NCI-H2227 (cell line): Measurements from ENCODE around the gene CHST11.
A peak's percentile ranks its signal among the peaks of the same experiment; 100 is the strongest.

Source experiments
- DNase-seq: peaks from one replicate; lab custom pipeline; 2025; ENCODE audit not compliant: unreplicated experiment; lab: John Stamatoyannopoulos, UW

The CHST11 gene

GRCh38 chr12:104480012-104480411 lies 23.3 kb downstream of the CHST11 start:
- DNase-seq, result no peak

GRCh38 chr12:104480826-104481440 lies 24.2 kb downstream of the CHST11 start:
- no peak for DNase-seq

GRCh38 chr12:104482113-104482512 lies 25.4 kb downstream of the CHST11 start:
- no peak for DNase-seq

GRCh38 chr12:104482748-104483147 lies 26.0 kb downstream of the CHST11 start:
- DNase-seq, result no peak

GRCh38 chr12:104484079-104484478 lies 27.3 kb downstream of the CHST11 start:
- no peak for DNase-seq

GRCh38 chr12:104485651-104486362 lies 29.1 kb downstream of the CHST11 start:
- DNase-seq, result peak; percentile 14

GRCh38 chr12:104486363-104486750 lies 29.6 kb downstream of the CHST11 start:
- DNase-seq, result no peak

- DNase-seq, result peak; percentile 28
Measured at GRCh38 chr12:104486943-104487819, 30.4 kb downstream of the CHST11 start.

GRCh38 chr12:104488374-104488773 lies 31.6 kb downstream of the CHST11 start:
- no peak for DNase-seq

- no peak for DNase-seq
Measured at GRCh38 chr12:104490186-104490585, 33.4 kb downstream of the CHST11 start.

- DNase-seq, result peak; percentile 51
Measured at GRCh38 chr12:104490850-104491249, 34.1 kb downstream of the CHST11 start.

GRCh38 chr12:104493496-104493895 lies 36.7 kb downstream of the CHST11 start:
- no peak for DNase-seq

GRCh38 chr12:104494137-104494792 lies 37.5 kb downstream of the CHST11 start:
- no peak for DNase-seq

- DNase-seq, result no peak
Measured at GRCh38 chr12:104494793-104495158, 38.0 kb downstream of the CHST11 start.

GRCh38 chr12:104495786-104496185 lies 39.0 kb downstream of the CHST11 start:
- no peak for DNase-seq

GRCh38 chr12:104496336-104496735 lies 39.6 kb downstream of the CHST11 start:
- no peak for DNase-seq

GRCh38 chr12:104498211-104498801 lies 41.6 kb downstream of the CHST11 start:
- DNase-seq, result no peak

GRCh38 chr12:104499668-104500332 lies 43.1 kb downstream of the CHST11 start:
- no peak for DNase-seq

GRCh38 chr12:104501115-104501514 lies 44.4 kb downstream of the CHST11 start:
- DNase-seq, result no peak

- no peak for DNase-seq
Measured at GRCh38 chr12:104501660-104502059, 44.9 kb downstream of the CHST11 start.
